ENCODE measurements around the gene STK39. TPM values are rescaled to one million over a fixed set of nuclear protein-coding genes. Genes with fewer than 3 reads are reported as not detected.

STK39 gene
- total and polyA plus RNA-seq, 9 of the 15 experiments (the other 6 are each of a cell fraction or from before 2014, with no cell fraction given), result 0.19 to 0.76 (median 0.51) TPM

DNA sequence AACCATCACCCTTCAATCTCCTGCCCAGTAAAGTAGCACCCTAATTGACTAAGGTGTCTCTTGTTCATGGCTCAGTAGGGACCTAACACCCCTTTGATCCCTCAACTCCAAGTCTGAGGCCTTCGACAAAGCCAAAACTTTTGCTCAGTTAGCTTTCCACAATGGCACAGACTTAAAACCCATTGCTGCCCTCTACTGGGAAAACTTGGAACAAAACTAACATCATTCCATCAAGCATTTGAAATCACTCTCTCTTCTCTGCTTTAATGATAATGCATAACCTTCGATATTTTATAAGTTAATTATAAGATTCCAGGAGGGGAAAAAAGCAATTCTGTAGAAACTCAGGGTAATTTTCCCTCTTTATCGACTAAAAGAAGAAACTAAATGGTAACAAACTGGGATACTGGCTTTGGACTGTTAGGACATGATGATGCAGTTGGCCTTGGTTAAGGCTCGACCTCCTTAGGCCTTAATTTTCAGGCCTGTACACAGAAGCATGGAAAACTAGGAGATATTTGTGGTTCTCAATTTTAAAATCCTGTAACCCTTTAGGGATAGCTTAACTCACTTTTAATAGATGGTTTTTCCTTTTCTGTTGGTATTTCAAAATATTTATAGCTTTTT lies 127.8 kb downstream of the STK39 start (continued):
- TF ChIP-seq REST (IDR thresholded peaks at IDR 0.05; ENCODE audit: borderline replicate concordance) (peak; percentile 50; the same call in 1 of the 2 replicates), REST (CRISPR knock-in tag; IDR thresholded peaks at IDR 0.05; ENCODE audit: low read depth) (no peak), TAF9B (IDR thresholded peaks at IDR 0.05; ENCODE audit: partially characterized antibody) (no peak), ETV1 (tag; conservative IDR thresholded peaks at IDR 0.05; ENCODE audit: low read depth) (no peak), AFF4 (CRISPR knock-in tag; IDR thresholded peaks at IDR 0.05) (no peak), ZKSCAN3 (CRISPR knock-in tag; IDR thresholded peaks at IDR 0.05) (no peak), TFAM (CRISPR knock-in tag; conservative IDR thresholded peaks at IDR 0.05) (no peak), ZNF274 (IDR thresholded peaks at IDR 0.05; ENCODE audit: borderline replicate concordance, low read depth, low read length) (no peak), MAFK (IDR thresholded peaks at IDR 0.05; ENCODE audit: low read length) (peak; percentile 55; the same call in 1 of the 2 replicates), POLR2G (IDR thresholded peaks at IDR 0.05; ENCODE audit: low read depth, low read length) (no peak), NFYB (IDR thresholded peaks at IDR 0.05; ENCODE audit: extremely low read depth, insufficient read length) (no peak), XRCC4 (IDR thresholded peaks at IDR 0.05; ENCODE audit: extremely low read depth, insufficient read depth, insufficient read length) (no peak), ATF7 (IDR thresholded peaks at IDR 0.05) (no peak), POU5F1 (IDR thresholded peaks at IDR 0.05; ENCODE audit: borderline replicate concordance, low read depth, low read length, partially characterized antibody) (no peak)
- TF ChIP-seq, protein P1, sequence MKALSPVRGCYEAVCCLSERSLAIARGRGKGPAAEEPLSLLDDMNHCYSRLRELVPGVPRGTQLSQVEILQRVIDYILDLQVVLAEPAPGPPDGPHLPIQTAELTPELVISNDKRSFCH (CRISPR knock-in tag; IDR thresholded peaks at IDR 0.05), result no peak
- TF ChIP-seq, protein P1 (tag; IDR thresholded peaks at IDR 0.05), result no peak

Measured in K562 (cell line).